Ishikawa (cell line): ENCODE results near the gene OBSCN.

Experiments
- CEBPB ChIP-seq: IDR thresholded peaks from 2 replicates; pipeline ENCODE4 v1.6.1; 2012
- EGR1 ChIP-seq: IDR thresholded peaks from 2 replicates; pipeline ENCODE4 v1.6.1; 2012
- EP300 ChIP-seq: IDR thresholded peaks from 2 replicates; pipeline ENCODE4 v1.6.1; 2012; ENCODE audit warnings: borderline replicate concordance
- TAF1 ChIP-seq: IDR thresholded peaks from 2 replicates; pipeline ENCODE4 v1.6.1; 2012; ENCODE audit warnings: low read depth, mild to moderate bottlenecking
- YY1 ChIP-seq: IDR thresholded peaks from 2 replicates; pipeline ENCODE4 v1.6.1; 2012; ENCODE audit warnings: low read depth
- TF ChIP-seq, protein P1 (sequence below): IDR thresholded peaks from 2 replicates; pipeline ENCODE4 v1.6.1; 2012
- TF ChIP-seq, protein P2 (sequence below): IDR thresholded peaks from 2 replicates; pipeline ENCODE4 v1.6.1; 2012; ENCODE audit warnings: low read depth, mild to moderate bottlenecking

DNA sequence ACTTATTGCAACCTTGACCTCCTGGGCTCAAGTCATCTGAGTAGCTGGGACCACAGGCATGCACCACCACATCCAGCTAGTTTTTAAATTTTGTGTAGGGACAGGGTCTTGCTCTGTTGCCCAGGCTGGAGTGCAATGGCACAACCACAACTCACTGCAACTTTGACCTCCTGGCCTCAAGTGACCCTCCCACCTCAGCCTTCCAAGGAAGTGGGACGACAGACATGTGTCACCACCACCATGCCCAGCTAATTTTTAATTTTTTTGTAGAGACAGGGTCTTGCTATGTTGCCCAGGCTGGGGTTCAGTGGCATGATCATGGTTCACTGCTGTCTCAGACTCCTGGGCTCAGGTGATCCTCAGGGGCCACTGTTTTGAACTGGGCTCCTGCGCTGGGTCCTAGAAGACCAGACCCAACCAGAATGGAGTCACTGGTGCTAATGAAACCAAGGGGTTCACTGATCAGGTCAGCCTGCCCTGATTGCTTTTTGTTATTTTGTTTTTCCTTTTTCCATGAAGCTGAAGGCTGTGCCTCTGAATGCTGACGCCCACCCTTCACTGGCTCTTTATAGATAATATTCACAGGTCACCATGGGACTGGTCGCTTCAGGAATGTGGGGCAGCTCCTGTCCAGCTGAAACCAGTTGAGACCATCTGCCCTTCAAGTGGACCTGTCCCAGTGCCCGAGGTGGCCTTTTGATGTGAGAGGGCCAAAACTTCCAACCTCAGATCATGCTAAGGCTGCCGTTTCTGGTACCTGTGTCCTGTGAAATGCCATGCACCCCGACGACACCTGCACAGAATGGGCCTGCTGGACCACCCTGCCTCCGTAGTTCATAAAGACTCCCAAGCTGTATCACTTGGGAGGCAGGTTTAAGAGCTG lies 203.9 kb downstream of the OBSCN start:
- TF ChIP-seq, protein P1, sequence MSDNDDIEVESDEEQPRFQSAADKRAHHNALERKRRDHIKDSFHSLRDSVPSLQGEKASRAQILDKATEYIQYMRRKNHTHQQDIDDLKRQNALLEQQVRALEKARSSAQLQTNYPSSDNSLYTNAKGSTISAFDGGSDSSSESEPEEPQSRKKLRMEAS: no peak
- TF ChIP-seq TAF1 (no peak), CEBPB (no peak), EP300 (no peak), EGR1 (no peak), YY1 (no peak)
- TF ChIP-seq, protein P2, sequence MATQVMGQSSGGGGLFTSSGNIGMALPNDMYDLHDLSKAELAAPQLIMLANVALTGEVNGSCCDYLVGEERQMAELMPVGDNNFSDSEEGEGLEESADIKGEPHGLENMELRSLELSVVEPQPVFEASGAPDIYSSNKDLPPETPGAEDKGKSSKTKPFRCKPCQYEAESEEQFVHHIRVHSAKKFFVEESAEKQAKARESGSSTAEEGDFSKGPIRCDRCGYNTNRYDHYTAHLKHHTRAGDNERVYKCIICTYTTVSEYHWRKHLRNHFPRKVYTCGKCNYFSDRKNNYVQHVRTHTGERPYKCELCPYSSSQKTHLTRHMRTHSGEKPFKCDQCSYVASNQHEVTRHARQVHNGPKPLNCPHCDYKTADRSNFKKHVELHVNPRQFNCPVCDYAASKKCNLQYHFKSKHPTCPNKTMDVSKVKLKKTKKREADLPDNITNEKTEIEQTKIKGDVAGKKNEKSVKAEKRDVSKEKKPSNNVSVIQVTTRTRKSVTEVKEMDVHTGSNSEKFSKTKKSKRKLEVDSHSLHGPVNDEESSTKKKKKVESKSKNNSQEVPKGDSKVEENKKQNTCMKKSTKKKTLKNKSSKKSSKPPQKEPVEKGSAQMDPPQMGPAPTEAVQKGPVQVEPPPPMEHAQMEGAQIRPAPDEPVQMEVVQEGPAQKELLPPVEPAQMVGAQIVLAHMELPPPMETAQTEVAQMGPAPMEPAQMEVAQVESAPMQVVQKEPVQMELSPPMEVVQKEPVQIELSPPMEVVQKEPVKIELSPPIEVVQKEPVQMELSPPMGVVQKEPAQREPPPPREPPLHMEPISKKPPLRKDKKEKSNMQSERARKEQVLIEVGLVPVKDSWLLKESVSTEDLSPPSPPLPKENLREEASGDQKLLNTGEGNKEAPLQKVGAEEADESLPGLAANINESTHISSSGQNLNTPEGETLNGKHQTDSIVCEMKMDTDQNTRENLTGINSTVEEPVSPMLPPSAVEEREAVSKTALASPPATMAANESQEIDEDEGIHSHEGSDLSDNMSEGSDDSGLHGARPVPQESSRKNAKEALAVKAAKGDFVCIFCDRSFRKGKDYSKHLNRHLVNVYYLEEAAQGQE: no peak
